ENCODE measurements around the gene SHISAL2A.

DNA sequence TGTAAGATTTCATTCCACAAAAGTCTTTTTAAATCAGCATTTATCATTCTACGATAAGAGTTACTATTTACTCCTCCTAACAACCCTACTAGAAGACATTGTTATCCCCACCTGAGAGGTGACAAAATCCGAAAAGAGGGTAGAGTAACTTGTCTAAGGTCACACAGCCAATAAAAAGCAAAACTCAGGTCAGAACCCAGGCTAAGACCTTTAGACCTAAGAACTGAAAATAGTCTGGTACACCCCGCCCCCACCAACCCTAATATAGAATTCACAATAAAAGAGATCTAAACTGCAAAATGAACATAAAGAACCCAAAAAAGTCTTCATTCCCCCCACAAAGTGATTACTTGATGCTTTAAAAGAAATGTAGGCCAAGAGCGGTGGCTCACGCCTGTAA, 46.5 kb downstream of the SHISAL2A start:
- TF ChIP-seq YY1 (IDR thresholded peaks at IDR 0.05; ENCODE audit: low read depth, low read length) (no peak), POLR2AphosphoS5 (IDR thresholded peaks at IDR 0.05; ENCODE audit: low read depth, low read length) (no peak), POLR2A (IDR thresholded peaks at IDR 0.05; ENCODE audit: control extremely low read depth in 1 of 2, low read depth in 2 of 2, low read length in 2 of 2) (no peak), TAF1 (IDR thresholded peaks at IDR 0.05; ENCODE audit: low read depth, low read length) (no peak), JUN (IDR thresholded peaks at IDR 0.05; ENCODE audit: low read depth, low read length) (no peak), FOSL1 (IDR thresholded peaks at IDR 0.05; ENCODE audit: insufficient read depth, low read depth, low read length) (no peak), CEBPB (IDR thresholded peaks at IDR 0.05; ENCODE audit: low read depth, low read length) (no peak), RNF2 (IDR thresholded peaks at IDR 0.05; ENCODE audit: borderline replicate concordance, low read depth, low read length, missing control alignments, poor library complexity, severe bottlenecking) (no peak), CHD2 (IDR thresholded peaks at IDR 0.05; ENCODE audit: low read length) (no peak), EP300 (IDR thresholded peaks at IDR 0.05; ENCODE audit: borderline replicate concordance in 1 of 2, low read depth in 2 of 2, low read length in 2 of 2) (no peak), TBP (IDR thresholded peaks at IDR 0.05; ENCODE audit: low read depth, low read length) (no peak), GABPA (IDR thresholded peaks at IDR 0.05; ENCODE audit: borderline replicate concordance, insufficient read depth, low read length) (no peak)
- TF ChIP-seq, protein P1, sequence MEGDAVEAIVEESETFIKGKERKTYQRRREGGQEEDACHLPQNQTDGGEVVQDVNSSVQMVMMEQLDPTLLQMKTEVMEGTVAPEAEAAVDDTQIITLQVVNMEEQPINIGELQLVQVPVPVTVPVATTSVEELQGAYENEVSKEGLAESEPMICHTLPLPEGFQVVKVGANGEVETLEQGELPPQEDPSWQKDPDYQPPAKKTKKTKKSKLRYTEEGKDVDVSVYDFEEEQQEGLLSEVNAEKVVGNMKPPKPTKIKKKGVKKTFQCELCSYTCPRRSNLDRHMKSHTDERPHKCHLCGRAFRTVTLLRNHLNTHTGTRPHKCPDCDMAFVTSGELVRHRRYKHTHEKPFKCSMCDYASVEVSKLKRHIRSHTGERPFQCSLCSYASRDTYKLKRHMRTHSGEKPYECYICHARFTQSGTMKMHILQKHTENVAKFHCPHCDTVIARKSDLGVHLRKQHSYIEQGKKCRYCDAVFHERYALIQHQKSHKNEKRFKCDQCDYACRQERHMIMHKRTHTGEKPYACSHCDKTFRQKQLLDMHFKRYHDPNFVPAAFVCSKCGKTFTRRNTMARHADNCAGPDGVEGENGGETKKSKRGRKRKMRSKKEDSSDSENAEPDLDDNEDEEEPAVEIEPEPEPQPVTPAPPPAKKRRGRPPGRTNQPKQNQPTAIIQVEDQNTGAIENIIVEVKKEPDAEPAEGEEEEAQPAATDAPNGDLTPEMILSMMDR (IDR thresholded peaks at IDR 0.05; ENCODE audit: control extremely low read depth in 1 of 3, insufficient read depth in 1 of 3, low read depth in 1 of 3, low read length in 3 of 3) = no peak
- TF ChIP-seq, protein P2, sequence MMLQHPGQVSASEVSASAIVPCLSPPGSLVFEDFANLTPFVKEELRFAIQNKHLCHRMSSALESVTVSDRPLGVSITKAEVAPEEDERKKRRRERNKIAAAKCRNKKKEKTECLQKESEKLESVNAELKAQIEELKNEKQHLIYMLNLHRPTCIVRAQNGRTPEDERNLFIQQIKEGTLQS (IDR thresholded peaks at IDR 0.05; ENCODE audit: insufficient read depth, low read depth, low read length) = no peak

All from H1 (cell line).